Measurements from ENCODE around the gene ADAMTSL2.

ADAMTSL2 gene

DNA sequence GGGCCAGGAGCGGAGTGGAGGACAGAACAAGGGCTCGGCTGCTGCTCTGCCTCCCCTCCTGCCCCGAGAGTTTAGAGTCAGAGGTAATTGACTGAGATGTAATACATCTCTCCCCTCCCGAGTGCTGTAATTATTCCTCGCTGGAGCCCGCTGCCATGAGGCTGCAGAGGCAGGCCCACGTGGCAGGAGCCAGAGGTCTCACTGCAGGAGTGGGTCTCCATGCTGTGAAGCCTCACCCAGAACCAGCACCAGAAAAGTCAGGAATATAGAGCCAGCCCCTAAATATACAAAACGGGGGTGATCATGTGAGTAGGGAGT lies 72.2 kb downstream of the ADAMTSL2 start:
- no peak for DNase-seq (ENCODE audit: low spot score)

DNA sequence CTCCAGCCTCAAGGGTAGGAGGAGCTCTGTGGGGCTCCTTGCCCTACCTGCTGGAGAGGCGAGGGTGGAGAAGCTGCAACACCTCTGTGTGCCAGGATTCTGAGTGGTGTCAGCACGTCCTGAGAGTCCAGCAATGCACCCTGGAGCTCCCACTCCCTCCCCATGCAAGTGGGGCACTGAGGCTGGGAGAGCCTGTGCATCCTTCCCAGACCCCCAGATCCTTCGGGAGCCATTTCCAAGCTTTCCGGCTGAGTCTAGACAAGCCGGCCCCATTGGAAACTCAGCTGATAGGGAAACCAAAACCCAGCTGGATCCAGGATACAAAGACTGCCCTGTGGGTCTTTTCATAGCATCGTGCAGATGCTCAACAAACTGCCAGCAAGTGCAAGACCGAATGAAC lies 72.9 kb downstream of the ADAMTSL2 start:
- no peak for DNase-seq (ENCODE audit: low spot score)

DNA sequence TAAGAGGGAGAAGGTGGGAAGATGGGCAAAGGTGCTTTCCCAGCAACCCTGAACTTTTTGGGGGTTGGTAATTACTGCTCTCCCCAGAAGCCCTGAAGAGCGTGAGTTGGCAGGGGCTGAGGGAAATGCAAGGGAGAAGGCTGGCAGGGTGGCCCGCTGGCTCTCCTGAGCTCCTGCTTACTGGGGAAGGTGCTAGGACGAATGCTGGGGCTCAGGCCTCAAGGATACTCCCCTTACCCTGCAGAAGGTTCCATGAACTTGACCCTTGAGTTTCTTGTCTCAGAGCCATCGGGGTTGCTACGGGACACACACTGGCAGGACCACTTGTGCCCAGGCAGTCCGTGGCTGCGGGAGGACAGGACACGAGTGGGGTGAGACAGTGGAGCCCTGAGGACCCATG lies 73.5 kb downstream of the ADAMTSL2 start:
- no peak for DNase-seq (ENCODE audit: low spot score)

DNA sequence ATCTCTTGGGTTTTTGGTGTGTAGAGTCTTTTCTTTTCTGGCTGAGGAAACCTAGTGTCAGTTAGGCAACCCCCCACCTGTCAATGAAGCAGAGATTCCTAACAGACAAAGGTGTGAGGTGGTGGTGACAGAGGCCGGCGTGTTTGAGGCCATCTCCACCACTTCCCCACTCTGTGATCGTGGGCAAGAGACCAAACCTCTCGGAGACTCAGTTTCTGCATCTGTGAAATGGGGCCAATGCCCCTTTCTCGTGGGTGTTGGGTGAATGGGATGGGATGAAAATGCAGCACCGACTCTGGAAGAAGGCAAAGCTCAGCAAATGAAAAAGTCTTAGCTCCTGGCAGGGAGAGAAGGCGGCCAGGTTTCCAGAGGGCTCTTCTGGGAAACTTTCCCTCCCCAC lies 73.9 kb downstream of the ADAMTSL2 start:
- DNase-seq (ENCODE audit: low spot score), result no peak

DNA sequence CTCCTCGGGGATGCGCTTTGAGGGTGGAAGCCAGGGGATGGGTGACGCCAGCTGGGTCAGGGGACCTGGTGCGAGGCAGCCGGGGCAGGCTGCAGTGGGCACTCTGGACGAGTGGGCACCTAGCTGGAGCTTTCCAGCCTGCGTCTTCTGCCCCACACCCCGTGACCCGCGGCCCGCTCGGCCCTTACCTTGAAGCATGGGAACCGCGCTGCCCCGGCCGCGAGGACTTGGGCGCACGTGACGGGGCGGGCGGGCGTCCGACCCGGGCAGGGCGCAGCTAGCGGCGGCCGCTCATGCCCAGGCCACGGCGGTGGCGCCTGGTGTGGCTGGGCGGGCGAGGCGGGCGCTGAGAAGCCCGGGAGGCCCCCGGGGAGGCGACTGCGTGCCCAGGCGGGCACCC lies 74.4 kb downstream of the ADAMTSL2 start:
- DNase-seq (ENCODE audit: low spot score), result no peak

DNA sequence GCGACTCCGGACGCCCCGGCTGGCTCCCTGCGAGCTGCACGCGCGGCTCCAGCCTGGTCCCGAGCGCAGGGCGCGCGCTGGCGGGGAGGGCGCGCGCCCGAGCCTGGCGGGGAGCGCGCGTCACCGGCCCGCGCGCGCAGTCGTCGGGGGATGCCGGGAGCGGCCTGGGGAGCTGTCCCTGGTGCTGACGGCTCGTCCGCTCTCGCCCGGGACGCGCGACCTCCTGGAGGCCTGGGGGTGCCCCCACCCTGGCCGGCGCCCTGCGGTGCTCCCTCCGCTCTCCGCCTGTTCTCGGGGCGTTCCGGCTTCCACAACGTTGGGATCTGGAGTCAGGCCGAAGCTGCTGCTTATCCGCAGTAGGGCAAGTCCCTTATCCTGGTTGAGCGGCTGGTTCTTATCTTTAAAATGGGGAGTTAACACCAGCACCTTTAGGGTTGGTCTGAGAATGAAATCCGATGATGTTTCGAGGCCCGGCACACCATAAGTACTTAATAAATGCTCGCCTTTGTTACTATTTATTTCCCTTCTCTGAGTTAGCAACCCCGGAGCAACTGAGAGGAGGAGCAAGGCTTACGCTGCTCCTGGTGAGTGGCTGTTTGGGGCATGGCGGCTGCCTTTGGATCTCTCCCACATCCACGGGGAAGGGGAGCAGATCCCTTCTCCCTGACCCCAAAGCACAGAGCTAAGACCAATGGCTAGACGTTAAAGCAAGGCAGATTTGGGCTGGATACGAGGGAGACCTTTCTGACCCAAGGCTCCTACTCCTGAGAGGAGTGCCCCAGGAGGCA lies 75.0 kb downstream of the ADAMTSL2 start, which contains the start of gene FAM163B:
Gene FAM163B (minus strand): TSS at position 79 of the 788 bp plus-strand sequence. CDS start 29,166 bp downstream, outside the sequence.
- peak; percentile 55 for DNase-seq (ENCODE audit: low spot score)

DNA sequence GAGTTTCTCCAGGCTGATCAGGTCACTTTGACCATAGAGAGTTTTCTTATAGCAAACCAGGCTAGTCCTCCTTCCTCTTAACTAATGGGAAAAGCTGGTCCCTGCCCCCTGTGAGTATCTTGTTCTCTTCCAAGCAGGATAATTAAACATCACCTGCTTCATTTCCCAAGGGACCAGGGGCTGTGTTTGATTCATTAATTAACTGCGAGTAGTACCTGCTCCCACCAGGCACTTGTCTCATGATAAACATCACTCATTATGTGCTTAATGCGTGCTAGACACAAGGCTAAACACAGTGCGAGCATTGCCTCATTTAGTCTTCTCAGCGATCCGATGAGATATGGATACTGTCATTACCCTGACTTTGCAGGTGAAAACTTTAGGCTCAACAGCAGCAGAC lies 76.3 kb downstream of the ADAMTSL2 start:
- no peak for DNase-seq (ENCODE audit: low spot score)

DNA sequence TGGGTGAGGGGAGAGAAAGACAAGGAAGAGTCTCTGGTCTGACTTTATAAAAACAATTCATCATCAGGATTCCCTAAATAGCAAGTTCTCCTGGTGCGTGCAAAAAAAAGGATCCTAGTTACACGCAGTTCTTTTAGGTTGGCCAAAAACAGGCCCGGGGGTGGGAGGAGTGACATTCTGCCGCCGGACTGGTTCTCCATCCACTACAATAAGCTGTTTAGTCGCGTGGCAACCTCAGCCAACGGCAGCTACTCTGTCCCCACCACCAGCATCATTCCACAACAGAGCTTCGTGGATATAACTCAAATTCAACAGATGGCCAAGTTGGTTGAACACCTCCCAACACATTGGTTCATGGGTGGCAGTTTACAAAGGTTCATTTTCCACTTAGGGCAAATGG lies 77.5 kb downstream of the ADAMTSL2 start:
- no peak for DNase-seq (ENCODE audit: low spot score)

DNA sequence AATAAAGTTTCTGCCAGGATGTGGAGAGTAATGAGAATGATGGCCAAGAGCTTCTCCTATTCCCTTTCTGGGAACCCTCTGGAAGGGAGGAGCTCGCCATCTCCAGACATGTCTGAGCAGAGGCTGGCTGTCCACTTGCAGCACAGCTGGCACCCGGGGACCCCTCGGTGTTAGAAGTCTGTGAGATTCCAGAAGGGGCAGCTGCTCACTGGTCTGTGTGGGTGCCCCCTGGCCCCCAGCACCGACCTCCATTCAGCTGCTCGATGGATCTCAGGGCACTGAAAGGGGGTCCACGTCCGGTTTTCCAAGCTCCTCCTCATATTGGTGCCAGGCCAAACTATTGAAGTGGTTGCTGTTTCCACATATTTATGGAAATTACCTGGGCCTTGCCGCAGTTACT lies 78.3 kb downstream of the ADAMTSL2 start:
- DNase-seq (ENCODE audit: low spot score), result no peak

DNA sequence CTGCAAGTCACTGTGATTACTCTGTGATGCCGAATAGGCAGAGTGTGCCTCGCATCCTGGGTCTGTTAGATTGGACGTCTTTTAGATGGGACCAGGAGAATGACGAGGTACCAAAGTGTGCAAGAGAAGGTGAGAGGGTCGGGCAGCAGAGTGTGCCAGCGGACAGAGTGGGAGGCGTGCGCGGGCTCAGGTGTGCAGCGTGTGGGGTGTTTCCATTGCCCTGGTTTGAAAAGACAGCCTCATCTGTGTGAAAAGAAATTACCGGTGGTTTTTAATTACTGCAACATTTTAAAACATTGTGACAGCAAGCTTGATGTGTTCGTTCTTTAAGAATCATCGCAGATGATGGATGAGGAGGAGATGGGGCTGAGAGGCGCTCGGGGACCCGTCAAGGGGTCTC lies 78.9 kb downstream of the ADAMTSL2 start:
- DNase-seq (ENCODE audit: low spot score), result no peak

DNA sequence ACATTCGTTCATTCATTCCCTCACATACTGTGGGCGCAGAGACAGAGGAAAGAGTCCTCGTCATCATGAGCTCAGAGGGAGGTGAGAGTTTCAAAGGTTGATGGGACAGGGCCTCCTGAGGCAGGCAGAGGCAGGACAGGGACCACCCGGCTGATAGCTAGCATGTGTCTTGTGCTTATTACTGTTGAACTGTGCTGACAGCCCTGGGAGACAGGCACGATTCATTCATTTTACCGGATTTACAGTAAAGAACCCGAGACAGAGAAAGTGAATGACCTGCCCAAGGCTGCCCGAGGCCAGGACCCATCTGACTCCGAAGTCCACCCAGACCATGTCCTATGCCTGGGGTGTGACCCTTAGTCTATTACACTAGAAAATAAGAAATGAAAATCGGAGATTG lies 79.6 kb downstream of the ADAMTSL2 start:
- no peak for DNase-seq (ENCODE audit: low spot score)

DNA sequence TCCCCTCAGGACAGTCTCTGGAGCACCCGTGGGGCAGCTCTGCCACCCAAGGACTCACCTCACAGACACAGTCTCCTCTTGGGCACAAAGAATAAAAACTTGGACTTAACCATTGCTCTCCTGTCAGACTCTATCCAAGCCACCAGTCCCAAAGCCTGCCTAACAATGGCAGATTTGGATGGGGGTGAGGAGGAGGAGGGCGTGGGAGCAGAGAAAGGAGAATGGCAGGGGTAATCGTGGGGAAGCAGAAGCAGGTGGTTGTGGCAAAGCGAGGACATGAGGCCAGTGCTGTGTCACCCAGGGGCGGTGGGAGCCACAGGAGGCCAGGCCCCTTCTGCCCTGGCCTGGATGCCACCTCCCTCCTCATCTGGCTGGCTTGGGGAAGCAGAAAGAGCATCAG lies 80.2 kb downstream of the ADAMTSL2 start:
- DNase-seq (ENCODE audit: low spot score), result no peak

DNA sequence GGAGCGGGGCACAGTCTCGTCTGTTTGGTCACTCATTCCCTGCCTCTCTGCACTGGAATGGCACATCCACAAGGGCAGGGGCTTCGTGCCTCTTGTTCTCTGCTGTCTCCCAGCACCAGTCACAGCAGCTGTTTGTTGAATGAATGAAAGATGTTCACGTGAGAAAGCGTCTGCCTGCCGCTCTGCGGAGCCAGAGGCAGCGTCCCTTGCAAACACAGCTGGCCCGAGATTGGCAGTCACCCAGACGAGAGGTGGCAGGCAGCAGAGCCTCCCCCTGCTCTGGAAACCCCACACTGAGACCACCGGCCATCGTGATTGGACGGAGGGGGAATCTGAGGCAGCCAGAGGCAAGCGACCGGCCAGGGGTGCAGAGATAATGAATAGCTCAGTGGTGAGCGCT lies 80.7 kb downstream of the ADAMTSL2 start:
- DNase-seq (ENCODE audit: low spot score), result no peak

DNA sequence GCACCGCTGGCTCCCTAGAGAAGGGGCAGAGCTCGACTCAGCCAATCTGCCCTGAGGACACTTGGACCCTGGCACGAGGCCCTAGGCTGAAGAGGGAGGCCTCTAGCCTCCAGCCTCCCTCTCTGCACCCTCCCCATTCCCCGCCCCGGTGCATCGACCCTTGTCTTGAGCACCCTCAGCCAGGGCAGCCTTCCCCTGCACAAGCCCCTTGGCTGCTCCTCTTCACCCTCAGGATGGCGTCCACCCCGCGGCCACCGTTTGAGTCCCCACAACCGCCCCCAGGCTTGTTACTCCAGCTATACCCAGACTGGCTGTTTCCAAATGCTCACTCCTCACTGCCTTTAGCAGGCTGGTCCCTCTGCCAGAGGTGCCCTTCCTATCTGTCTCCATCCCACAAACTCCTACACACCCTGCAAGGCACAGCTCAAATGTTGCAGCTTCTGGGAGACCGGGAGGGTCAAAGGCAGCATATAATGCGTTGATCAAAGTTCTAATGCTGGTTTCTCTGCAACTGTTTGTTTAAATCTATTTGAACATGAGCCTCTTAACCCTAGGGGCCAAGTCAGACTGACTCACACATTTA lies 81.2 kb downstream of the ADAMTSL2 start:
- DNase-seq (ENCODE audit: low spot score), result no peak

DNA sequence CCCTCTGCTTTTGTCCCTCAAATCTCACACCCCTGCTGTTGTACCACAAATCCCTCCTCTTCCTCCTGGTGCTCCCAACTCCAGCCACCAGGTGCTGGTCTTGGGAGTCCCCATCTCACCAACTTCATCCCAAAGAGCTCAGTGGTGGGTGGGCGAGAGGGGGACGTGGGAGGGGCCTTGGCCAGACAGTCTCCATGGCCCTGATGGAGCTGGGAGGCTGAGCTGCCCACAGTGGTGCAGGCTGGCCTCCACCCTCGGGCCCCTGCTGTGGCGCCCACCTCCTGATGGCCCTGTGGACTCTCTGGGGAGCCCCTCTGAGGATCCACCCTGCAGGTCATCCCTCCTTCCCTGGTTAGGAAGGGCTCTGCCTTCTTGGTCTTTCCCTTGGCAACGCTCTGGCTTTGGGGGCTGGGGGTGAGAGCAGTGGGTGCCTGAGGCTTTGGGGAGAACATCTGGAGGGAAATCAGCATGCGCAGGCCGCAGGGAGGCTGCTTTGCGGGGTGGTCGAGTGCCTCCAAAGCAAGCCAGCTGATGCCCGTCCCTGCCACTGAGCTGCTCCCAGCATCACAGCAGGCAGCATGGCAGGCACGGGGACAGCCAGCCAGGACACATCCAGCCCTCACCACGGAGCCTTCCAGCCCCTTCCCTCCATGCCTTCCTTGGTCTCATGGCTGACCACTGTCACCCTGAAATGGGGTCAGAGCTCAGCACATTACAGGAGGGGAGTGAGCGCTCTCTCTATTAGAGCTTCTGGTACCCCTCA lies 82.3 kb downstream of the ADAMTSL2 start:
- DNase-seq (ENCODE audit: low spot score), result no peak

DNA sequence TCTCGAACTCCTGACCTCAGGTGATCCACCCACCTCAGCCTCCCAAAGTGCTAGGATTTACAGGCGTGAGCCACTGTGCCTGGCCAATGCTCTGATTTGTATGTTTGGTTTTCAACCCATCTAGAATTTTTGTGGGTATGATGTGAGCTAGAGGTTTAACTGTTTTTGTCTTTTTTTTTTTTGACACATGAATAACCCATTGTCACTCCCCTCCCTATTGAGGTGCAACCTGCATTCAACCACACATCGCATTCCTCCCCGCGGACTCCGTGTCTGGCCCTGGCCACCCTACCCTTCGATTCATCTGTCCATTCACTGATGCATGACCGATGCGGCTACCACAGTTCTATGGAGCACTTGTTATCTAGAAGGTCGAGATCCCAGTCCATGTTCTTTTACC lies 84.2 kb downstream of the ADAMTSL2 start:
- no peak for DNase-seq (ENCODE audit: low spot score)

DNA sequence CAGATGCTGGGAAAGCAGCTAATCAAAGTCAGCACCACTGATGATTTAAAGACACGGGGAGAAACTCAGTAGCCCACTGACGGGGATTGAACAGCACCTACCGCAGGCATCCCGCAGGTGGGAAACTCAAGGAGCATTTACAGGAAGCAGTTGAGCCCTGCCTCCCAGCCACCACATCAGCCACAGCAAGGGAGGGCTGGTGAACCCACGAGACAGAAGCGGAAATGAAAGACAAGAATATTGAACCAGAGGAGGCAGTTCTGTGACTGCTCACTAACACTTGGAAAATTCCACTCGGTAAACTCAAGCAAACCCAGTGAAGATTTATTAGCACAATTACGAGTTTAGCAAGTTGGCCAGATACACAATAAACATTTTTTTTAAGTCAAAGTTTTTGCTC lies 85.3 kb downstream of the ADAMTSL2 start:
- no peak for DNase-seq (ENCODE audit: low spot score)

DNA sequence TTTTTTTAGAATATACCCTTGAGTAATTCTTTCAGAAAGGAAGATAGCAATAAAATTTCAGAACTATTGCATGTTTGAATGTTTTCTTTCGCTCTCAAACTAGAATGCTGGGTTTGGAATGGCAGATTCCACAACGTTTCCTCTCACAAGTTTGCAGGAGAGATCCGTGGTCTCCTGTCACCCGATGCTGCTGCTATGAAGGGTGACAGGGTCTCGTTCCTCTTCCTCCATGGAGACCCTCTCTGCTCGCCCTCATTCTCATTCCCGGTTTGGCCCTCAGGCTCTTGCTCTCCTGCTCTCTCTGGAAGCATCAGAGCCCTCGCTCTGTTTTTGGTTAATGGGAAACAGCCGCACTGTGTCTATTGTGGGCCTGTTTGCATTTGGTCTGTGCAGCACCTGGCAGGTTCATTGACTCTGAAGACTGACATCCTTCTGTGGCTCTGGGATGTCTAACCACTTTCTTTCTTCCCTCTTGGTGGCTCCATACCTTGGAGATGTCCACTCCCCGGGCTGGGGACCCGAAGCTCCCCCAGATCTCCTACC lies 87.3 kb downstream of the ADAMTSL2 start:
- DNase-seq (ENCODE audit: low spot score), result no peak

DNA sequence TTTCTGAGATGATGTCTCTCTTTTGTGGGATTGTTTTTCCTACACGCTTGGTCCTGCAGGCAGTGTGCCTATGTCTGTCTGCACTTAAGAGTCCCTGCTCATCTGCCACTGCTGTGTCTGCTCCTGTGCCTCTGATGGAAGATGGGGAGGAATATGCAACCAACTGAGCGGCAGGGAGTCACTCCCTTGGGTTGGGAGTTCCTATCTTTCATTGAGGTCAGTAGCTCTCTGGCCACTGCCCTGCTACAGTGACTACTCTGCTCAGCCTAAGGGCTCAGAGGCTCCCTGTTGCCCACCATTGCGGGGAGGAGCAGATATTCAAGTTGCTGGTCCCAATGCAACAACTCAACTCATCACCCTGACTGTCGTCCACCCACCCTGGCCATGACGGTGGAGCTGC lies 88.1 kb downstream of the ADAMTSL2 start:
- no peak for DNase-seq (ENCODE audit: low spot score)

Data from D341Med (cell line).